HepG2 (cell line): ENCODE data around the gene RAB17. TPM values are rescaled to one million over a fixed set of nuclear protein-coding genes. Genes with fewer than 3 reads are reported as not detected.

Experiments used
- CBX5 ChIP-seq: sonication (generic); formaldehyde crosslinking; IDR thresholded peaks from 2 replicates; pipeline ENCODE4 v1.4.0; 2020; ENCODE audit warnings: missing genetic modification reagents, borderline replicate concordance
- FOXP1 ChIP-seq, 2 experiments: fragments of 450-650 bp in 1 of 2; IDR thresholded peaks; 2 replicates each; pipeline ENCODE4 v1.6.1; 2017 to 2018; ENCODE audit warnings: antibody characterized with exemption in 1 of 2
- HNF1A ChIP-seq, 2 experiments: sonication (generic) in 1 of 2; formaldehyde crosslinking in 1 of 2; IDR thresholded peaks; 2 replicates each; pipeline versions ENCODE4 v1.4.0 to v1.6.1; 2016 to 2020; ENCODE audit warnings: borderline replicate concordance in 1 of 2, low read depth in 1 of 2, mild to moderate bottlenecking in 1 of 2, missing genetic modification reagents in 1 of 2
- HOXA7 ChIP-seq: sonication (generic); formaldehyde crosslinking; IDR thresholded peaks from 2 replicates; pipeline ENCODE4 v1.8.1; 2022; ENCODE audit warnings: mild to moderate bottlenecking, missing genetic modification reagents, moderate library complexity
- NFE2L1 ChIP-seq: sonication (generic); formaldehyde crosslinking; IDR thresholded peaks from 2 replicates; pipeline ENCODE4 v1.4.0; 2020; ENCODE audit warnings: missing genetic modification reagents, mild to moderate bottlenecking, borderline replicate concordance
- SMAD1 ChIP-seq: sonication (generic); formaldehyde crosslinking; IDR thresholded peaks from 2 replicates; pipeline ENCODE4 v1.4.0; 2020; ENCODE audit warnings: missing genetic modification reagents, low read depth, mild to moderate bottlenecking, borderline replicate concordance
- SMAD9 ChIP-seq: sonication (generic); formaldehyde crosslinking; IDR thresholded peaks from 2 replicates; pipeline ENCODE4 v1.5.1; 2020; ENCODE audit warnings: mild to moderate bottlenecking, missing genetic modification reagents
- XBP1 ChIP-seq: sonication (generic); formaldehyde crosslinking; IDR thresholded peaks from 2 replicates; pipeline ENCODE4 v1.5.0; 2020; ENCODE audit warnings: missing genetic modification reagents
- ZBTB4 ChIP-seq: sonication (generic); formaldehyde crosslinking; IDR thresholded peaks from 2 replicates; pipeline ENCODE4 v1.4.0; 2020; ENCODE audit warnings: missing genetic modification reagents, mild to moderate bottlenecking, borderline replicate concordance
- ZFP36L1 ChIP-seq: sonication (generic); formaldehyde crosslinking; IDR thresholded peaks from 2 replicates; pipeline ENCODE4 v1.8.0; 2022; ENCODE audit warnings: mild to moderate bottlenecking, missing genetic modification reagents, moderate library complexity
- ZMYM2 ChIP-seq: sonication (generic); formaldehyde crosslinking; IDR thresholded peaks from 2 replicates; pipeline ENCODE4 v1.8.0; 2022; ENCODE audit warnings: mild to moderate bottlenecking, missing genetic modification reagents
- ZNF12 ChIP-seq: sonication (generic); formaldehyde crosslinking; IDR thresholded peaks from 2 replicates; pipeline ENCODE4 v1.5.0; 2020; ENCODE audit warnings: missing genetic modification reagents
- ZNF205 ChIP-seq: IDR thresholded peaks from 2 replicates; pipeline ENCODE4 v1.6.1; 2018; ENCODE audit warnings: missing biosample characterization, missing genetic modification reagents
- ZNF282 ChIP-seq: fragments of 450-650 bp; IDR thresholded peaks from 2 replicates; pipeline ENCODE4 v1.6.1; 2018; ENCODE audit not compliant: partially characterized antibody
- ZNF430 ChIP-seq: sonication (generic); formaldehyde crosslinking; IDR thresholded peaks from 2 replicates; pipeline ENCODE4 v1.9.0; 2021; ENCODE audit warnings: mild to moderate bottlenecking, missing genetic modification reagents
- ZNF446 ChIP-seq: sonication (generic); formaldehyde crosslinking; IDR thresholded peaks from 2 replicates; pipeline ENCODE4 v1.5.0; 2020; ENCODE audit warnings: mild to moderate bottlenecking, missing genetic modification reagents
- ZNF543 ChIP-seq: sonication (generic); formaldehyde crosslinking; IDR thresholded peaks from 2 replicates; pipeline ENCODE4 v1.4.0; 2020; ENCODE audit warnings: mild to moderate bottlenecking, missing genetic modification reagents
- ZNF547 ChIP-seq: sonication (generic); formaldehyde crosslinking; IDR thresholded peaks from 2 replicates; pipeline ENCODE4 v1.5.1; 2020; ENCODE audit warnings: mild to moderate bottlenecking, missing genetic modification reagents
- ZNF558 ChIP-seq: sonication (generic); formaldehyde crosslinking; IDR thresholded peaks from 2 replicates; pipeline ENCODE4 v1.9.0; 2022; ENCODE audit warnings: mild to moderate bottlenecking, missing genetic modification reagents, borderline replicate concordance
- ZNF772 ChIP-seq: sonication (generic); formaldehyde crosslinking; IDR thresholded peaks from 2 replicates; pipeline ENCODE4 v1.5.0; 2020; ENCODE audit warnings: mild to moderate bottlenecking, missing genetic modification reagents
- polyA plus RNA-seq, 8 experiments: library from polyadenylated mRNA; depleted of rRNA in 3 of 8; stranded (reverse) in 7 of 8; unstranded in 1 of 8; fragments of >200 nt; fragmentation: Illumina TruSeq in 4 of 8; extraction: Trizol in 4 of 8; gene quantifications; 2 replicates each; pipeline versions ENCODE4 v1.2.1 to v1.2.3, GENCODE V29; 2011 to 2016; ENCODE audit warnings: low read depth in 4 of 8, missing spikeins in 1 of 8, mixed read lengths in 1 of 8; ENCODE audit not compliant: insufficient read depth in 1 of 8
- total RNA-seq, 5 experiments: library from RNA; depleted of rRNA; stranded (reverse); fragments of >200 nt; fragmentation: Illumina TruSeq; extraction: Trizol; gene quantifications; 2 replicates each; pipeline ENCODE4 v1.2.3, GENCODE V29; 2016; ENCODE audit warnings: low read depth in 1 of 5
- TF ChIP-seq, protein P1 (sequence below): sonication (generic); formaldehyde crosslinking; IDR thresholded peaks from 2 replicates; pipeline ENCODE4 v1.8.1; 2023; ENCODE audit warnings: mild to moderate bottlenecking, missing genetic modification reagents

RAB17 gene
- total and polyA plus RNA-seq, 2 of the 13 experiments (the other 11 are each of a cell fraction or from before 2014, with no cell fraction given) = 68.0 to 124 TPM

GRCh38 chr2:237551071-237551574 lies 39.4 kb downstream of the RAB17 start (continued):
- TF ChIP-seq ZBTB4 (CRISPR knock-in tag) = no peak
- TF ChIP-seq ZNF558 (CRISPR knock-in tag) = no peak
- TF ChIP-seq ZMYM2 = peak; percentile 68
- 0 out of 2 replicates have a peak, but pooled peaks have one; percentile 42 for TF ChIP-seq ZNF772
- TF ChIP-seq HNF1A (IDR thresholded peaks at IDR 0.05; ENCODE audit: low read depth) = no peak
- no peak for TF ChIP-seq HNF1A (CRISPR knock-in tag; IDR thresholded peaks at IDR 0.05; ENCODE audit: borderline replicate concordance)
- TF ChIP-seq ZNF430 (CRISPR knock-in tag) = peak; percentile 67; the same call in 1 of the 2 replicates
- TF ChIP-seq HOXA7 (CRISPR knock-in tag) = 0 out of 2 replicates have a peak, but pooled peaks have one; percentile 56
- TF ChIP-seq ZFP36L1 (CRISPR knock-in tag) = no peak; the same call in 1 of the 2 replicates
- no peak for TF ChIP-seq ZNF205 (CRISPR knock-in tag)
- TF ChIP-seq ZNF12 = no peak
- TF ChIP-seq, protein P1, sequence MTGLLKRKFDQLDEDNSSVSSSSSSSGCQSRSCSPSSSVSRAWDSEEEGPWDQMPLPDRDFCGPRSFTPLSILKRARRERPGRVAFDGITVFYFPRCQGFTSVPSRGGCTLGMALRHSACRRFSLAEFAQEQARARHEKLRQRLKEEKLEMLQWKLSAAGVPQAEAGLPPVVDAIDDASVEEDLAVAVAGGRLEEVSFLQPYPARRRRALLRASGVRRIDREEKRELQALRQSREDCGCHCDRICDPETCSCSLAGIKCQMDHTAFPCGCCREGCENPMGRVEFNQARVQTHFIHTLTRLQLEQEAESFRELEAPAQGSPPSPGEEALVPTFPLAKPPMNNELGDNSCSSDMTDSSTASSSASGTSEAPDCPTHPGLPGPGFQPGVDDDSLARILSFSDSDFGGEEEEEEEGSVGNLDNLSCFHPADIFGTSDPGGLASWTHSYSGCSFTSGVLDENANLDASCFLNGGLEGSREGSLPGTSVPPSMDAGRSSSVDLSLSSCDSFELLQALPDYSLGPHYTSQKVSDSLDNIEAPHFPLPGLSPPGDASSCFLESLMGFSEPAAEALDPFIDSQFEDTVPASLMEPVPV (CRISPR knock-in tag) = no peak
- no peak for TF ChIP-seq ZNF282
- TF ChIP-seq NFE2L1 (CRISPR knock-in tag) = no peak
- no peak for TF ChIP-seq ZNF547 (CRISPR knock-in tag)
- TF ChIP-seq ZNF543 = no peak
- no peak for TF ChIP-seq ZNF446 (CRISPR knock-in tag)
- no peak for TF ChIP-seq SMAD1
- no peak for TF ChIP-seq XBP1 (CRISPR knock-in tag)
- no peak for TF ChIP-seq FOXP1 (IDR thresholded peaks at IDR 0.05)
- TF ChIP-seq FOXP1 (CRISPR knock-in tag; IDR thresholded peaks at IDR 0.05) = no peak
- TF ChIP-seq CBX5 = no peak
- TF ChIP-seq SMAD9 (CRISPR knock-in tag) = no peak
